Activated CD8-positive, alpha-beta memory T cell treated with anti-CD3 and anti-CD28 coated beads for 36 hours (primary cell): ENCODE data around the gene OR4C11. TPM values are rescaled to one million over a fixed set of nuclear protein-coding genes. Genes with fewer than 3 reads are reported as not detected.

ENCODE experiments used
- CTCF ChIA-PET: fragments of 350-600 bp; sonication (Branson Sonifier 250); formaldehyde crosslinking; loops from one replicate; lab custom pipeline; 2021; ENCODE audit warnings: antibody characterized with exemption; lab: Charles Lee
- POLR2A ChIA-PET: fragments of 350-600 bp; sonication (Branson Sonifier 250); formaldehyde crosslinking; loops from one replicate; lab custom pipeline; 2021; ENCODE audit warnings: antibody characterized with exemption; lab: Charles Lee
- total RNA-seq, 2 experiments: library from RNA; stranded (reverse); gene quantifications; one replicate each; pipeline ENCODE4 v1.2.3, GENCODE V29; 2021

OR4C11 gene
- total RNA-seq = not detected

- CTCF ChIA-PET = no interaction called here
Measured at GRCh38 chr11:55607545-55607944, at the start of gene OR4C11. TSS of gene OR4C11 (minus strand) at chr11:55607645. CDS start at chr11:55604373, 3,272 bp downstream.

GRCh38 chr11:55655096-55655495, 47.7 kb upstream of the OR4C11 start:
- ChIA-PET CTCF (no interaction called here), POLR2A (no interaction called here)

More at GRCh38 chr11:55607545-55607944, at the start of gene OR4C11:
- POLR2A ChIA-PET = no interaction called here

DNA sequence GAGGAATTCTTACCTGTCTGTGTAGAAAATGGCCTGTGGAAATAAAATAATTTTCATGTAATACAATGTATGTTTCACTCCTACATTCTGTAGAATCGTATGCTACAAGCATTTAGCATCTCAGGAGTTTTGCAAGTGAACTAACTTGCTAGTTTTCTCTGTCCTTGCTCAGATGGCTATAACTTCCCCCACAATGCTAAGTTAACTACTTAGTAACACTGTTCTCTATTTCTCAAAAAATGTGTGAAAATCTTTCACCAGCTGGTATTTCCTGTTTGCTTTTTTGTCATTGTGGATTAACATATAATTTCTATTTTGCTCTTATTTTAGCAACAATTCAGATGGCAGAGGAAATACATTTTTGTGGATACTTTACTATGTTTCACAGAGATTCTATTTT, 45.1 kb upstream of the OR4C11 start:
- ChIA-PET POLR2A (no interaction called here), CTCF (no interaction called here)

GRCh38 chr11:55648027-55648426, 40.6 kb upstream of the OR4C11 start, which contains the start of gene OR4S2:
TSS of gene OR4S2 (plus strand) at chr11:55648327. CDS start at chr11:55650904, 2,577 bp downstream.
- CTCF ChIA-PET = no interaction called here
- POLR2A ChIA-PET = no interaction called here

- ChIA-PET CTCF (no interaction called here), POLR2A (no interaction called here)
Measured at GRCh38 chr11:55634813-55635212, 27.4 kb upstream of the OR4C11 start, which contains the start of gene OR4P4. TSS of gene OR4P4 (plus strand) at chr11:55635113.

GRCh38 chr11:55624531-55624930, 17.1 kb upstream of the OR4C11 start:
- POLR2A ChIA-PET = no interaction called here

GRCh38 chr11:55572548-55572947, 34.9 kb downstream of the OR4C11 start:
- CTCF ChIA-PET = no interaction called here
- POLR2A ChIA-PET = no interaction called here

More at GRCh38 chr11:55624531-55624930, 17.1 kb upstream of the OR4C11 start:
- CTCF ChIA-PET = no interaction called here

- POLR2A ChIA-PET = no interaction called here
- CTCF ChIA-PET = no interaction called here
Measured at GRCh38 chr11:55571828-55572227, 35.6 kb downstream of the OR4C11 start, which contains the start of gene OR4C16. TSS of gene OR4C16 (plus strand) at chr11:55572128. CDS start at chr11:55572128, 0 bp downstream.

DNA sequence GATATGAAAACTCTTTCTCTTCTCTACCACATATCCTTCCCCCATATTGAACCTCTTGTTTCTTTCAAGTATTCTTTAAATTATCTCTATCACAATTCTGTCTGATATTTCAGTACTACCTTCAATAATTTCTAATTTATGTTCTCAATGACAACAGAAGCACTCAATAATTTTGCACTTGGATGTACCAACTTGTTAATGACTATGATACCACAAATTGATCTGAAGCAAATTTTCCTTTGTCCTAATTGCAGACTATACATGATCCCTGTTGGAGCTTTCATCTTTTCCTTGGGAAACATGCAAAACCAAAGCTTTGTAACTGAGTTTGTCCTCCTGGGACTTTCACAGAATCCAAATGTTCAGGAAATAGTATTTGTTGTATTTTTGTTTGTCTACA, 53.3 kb downstream of the OR4C11 start, which contains the start of gene OR4C15:
TSS of gene OR4C15 (plus strand) at position 301 of the 400 bp plus-strand sequence. CDS start at position 301, 0 bp downstream.
- POLR2A ChIA-PET = no interaction called here
- CTCF ChIA-PET = no interaction called here

Other genes starting within 250 kb of the OR4C11 start
- gene OR4A15, start 239.7 kb downstream of the OR4C11 start, total RNA-seq = not detected
- gene OR4C15, start 53.2 kb downstream of the OR4C11 start, total RNA-seq = not detected
- not detected for gene OR4C16, start 35.5 kb downstream of the OR4C11 start, total RNA-seq
- gene OR4P4, start 27.5 kb upstream of the OR4C11 start, total RNA-seq = not detected
- gene OR4S2, start 40.7 kb upstream of the OR4C11 start, total RNA-seq = not detected
- gene OR4C6, start 54.6 kb upstream of the OR4C11 start, total RNA-seq = not detected
- gene OR5D13, start 165.8 kb upstream of the OR4C11 start, total RNA-seq = not detected
- gene OR5D14, start 187.9 kb upstream of the OR4C11 start, total RNA-seq = not detected
- gene OR5L1, start 203.7 kb upstream of the OR4C11 start, total RNA-seq = not detected
- not detected for gene OR5D18, start 212.0 kb upstream of the OR4C11 start, total RNA-seq
- not detected for gene OR5L2, start 219.6 kb upstream of the OR4C11 start, total RNA-seq
- not detected for gene OR5D16, start 231.1 kb upstream of the OR4C11 start, total RNA-seq